GM04504 (cell line): ENCODE measurements around the gene FOXO3.
"Not testable (repeated sequence)": the region's sequence is repeated elsewhere in the genome, so short reads cannot be mapped to it uniquely, and the experiment has no call there.

Experiments used
- DNase-seq: peaks from one replicate; pipeline ENCODE4 v3.0.0-alpha.2; 2012; ENCODE audit warnings: low read depth

Gene FOXO3

GRCh38 chr6:108560463-108561308, at the start of gene FOXO3:
TSS of gene FOXO3 (plus strand) at chr6:108560917. CDS start at chr6:108561209, 292 bp downstream.
- DNase-seq = peak; percentile 67

- DNase-seq = no peak
Measured at GRCh38 chr6:108518714-108519576, 41.8 kb upstream of the FOXO3 start.

- DNase-seq = no peak
Measured at GRCh38 chr6:108521616-108522107, 39.1 kb upstream of the FOXO3 start.

- no peak for DNase-seq
Measured at GRCh38 chr6:108523697-108524096, 37.0 kb upstream of the FOXO3 start.

GRCh38 chr6:108524528-108525248, 36.0 kb upstream of the FOXO3 start:
- DNase-seq = no peak

GRCh38 chr6:108526739-108527174, 34.0 kb upstream of the FOXO3 start:
- no peak for DNase-seq

- no peak for DNase-seq
Measured at GRCh38 chr6:108528878-108529277, 31.8 kb upstream of the FOXO3 start.

- no peak for DNase-seq
Measured at GRCh38 chr6:108531332-108531731, 29.4 kb upstream of the FOXO3 start.

- no peak for DNase-seq
Measured at GRCh38 chr6:108535114-108535742, 25.5 kb upstream of the FOXO3 start.

GRCh38 chr6:108535920-108536535, 24.7 kb upstream of the FOXO3 start:
- DNase-seq = not testable (repeated sequence)

- peak; percentile 58 for DNase-seq
Measured at GRCh38 chr6:108541843-108542759, 18.6 kb upstream of the FOXO3 start.

- no peak for DNase-seq
Measured at GRCh38 chr6:108543175-108543940, 17.4 kb upstream of the FOXO3 start.

GRCh38 chr6:108544606-108545005, 16.1 kb upstream of the FOXO3 start:
- peak; percentile 60 for DNase-seq

GRCh38 chr6:108546079-108547049, 14.4 kb upstream of the FOXO3 start:
- no peak for DNase-seq

GRCh38 chr6:108549241-108549640, 11.5 kb upstream of the FOXO3 start:
- no peak for DNase-seq

GRCh38 chr6:108549741-108550140, 11.0 kb upstream of the FOXO3 start:
- no peak for DNase-seq

- no peak for DNase-seq
Measured at GRCh38 chr6:108550256-108550655, 10.5 kb upstream of the FOXO3 start.
